K562 (cell line): Measurements from ENCODE around the gene PATJ. TPM values are rescaled to one million over a fixed set of nuclear protein-coding genes. Genes with fewer than 3 reads are reported as not detected.

Source experiments
- CAMTA2 ChIP-seq: fragments of 250-450 bp; sonication (Bioruptor Pico); conservative IDR thresholded peaks from 2 replicates; pipeline ENCODE4 v1.5.1; 2022
- CBFA2T2 ChIP-seq: fragments of 450-650 bp; conservative IDR thresholded peaks from 2 replicates; pipeline ENCODE4 v1.6.1; 2017; ENCODE audit warnings: mild to moderate bottlenecking
- CBFA2T3 ChIP-seq: fragments of 450-650 bp; IDR thresholded peaks from 2 replicates; pipeline ENCODE4 v1.6.1; 2017
- CHCHD3 ChIP-seq: fragments of 250-450 bp; sonication (Bioruptor Pico); IDR thresholded peaks from 2 replicates; pipeline ENCODE4 v2.1.2; 2022; ENCODE audit warnings: mild to moderate bottlenecking
- CXXC5 ChIP-seq: fragments of 250-450 bp; sonication (Bioruptor Pico); IDR thresholded peaks from 2 replicates; pipeline ENCODE4 v1.8.0; 2022; ENCODE audit warnings: inconsistent platforms, mild to moderate bottlenecking, moderate library complexity
- HDAC2 ChIP-seq: fragments of 450-650 bp; IDR thresholded peaks from 2 replicates; pipeline ENCODE4 v1.6.1; 2016; ENCODE audit warnings: mild to moderate bottlenecking
- HDGF ChIP-seq: fragments of 450-650 bp; IDR thresholded peaks from 2 replicates; pipeline ENCODE4 v1.6.1; 2016
- HNRNPL ChIP-seq: fragments of 200-400 bp; formaldehyde crosslinking; IDR thresholded peaks from 2 replicates; pipeline ENCODE4 v1.6.1; 2017; ENCODE audit warnings: low read depth, mild to moderate bottlenecking, low read length
- SREBF2 ChIP-seq: sonication (generic); formaldehyde crosslinking; IDR thresholded peaks from 2 replicates; pipeline ENCODE4 v1.4.0; 2020; ENCODE audit warnings: mild to moderate bottlenecking, missing genetic modification reagents
- TEAD1 ChIP-seq, 2 experiments: fragments of 450-650 bp in 1 of 2; sonication (generic) in 1 of 2; formaldehyde crosslinking; IDR thresholded peaks; 2 replicates each; pipeline versions ENCODE4 v1.4.0 to v1.8.0; 2020 to 2022; ENCODE audit warnings: mild to moderate bottlenecking in 2 of 2, missing genetic modification reagents in 1 of 2
- ZNF165 ChIP-seq: fragments of 250-450 bp; sonication (Bioruptor Pico); IDR thresholded peaks from 2 replicates; pipeline ENCODE4 v1.4.0; 2020; ENCODE audit warnings: borderline replicate concordance
- ZNF224 ChIP-seq: sonication (generic); formaldehyde crosslinking; IDR thresholded peaks from 2 replicates; pipeline ENCODE4 v1.8.0; 2022; ENCODE audit warnings: mild to moderate bottlenecking, missing genetic modification reagents
- ZNF444 ChIP-seq: fragments of 250-450 bp; sonication (Bioruptor Pico); IDR thresholded peaks from 2 replicates; pipeline ENCODE4 v1.4.0; 2020; ENCODE audit warnings: mild to moderate bottlenecking, moderate library complexity
- ZNF696 ChIP-seq: fragments of 250-450 bp; sonication (Bioruptor Pico); conservative IDR thresholded peaks from 2 replicates; pipeline ENCODE4 v1.4.0; 2020; ENCODE audit warnings: mild to moderate bottlenecking, moderate library complexity
- polyA plus RNA-seq, 8 experiments: library from polyadenylated mRNA; depleted of rRNA in 4 of 8; stranded (reverse) in 5 of 8; unstranded in 3 of 8; fragments of >200 nt; fragmentation: Nextera tagmentation in 2 of 8; fragmentation: Illumina TruSeq in 1 of 8; extraction: Ambion mirVana in 2 of 8; extraction: Trizol in 1 of 8; gene quantifications; 2 replicates each; pipeline versions ENCODE4 v1.2.1 to v1.2.3, GENCODE V29; 2011 to 2014; ENCODE audit warnings: inconsistent platforms in 1 of 8, missing spikeins in 1 of 8
- total RNA-seq, 7 experiments: library from RNA; depleted of rRNA in 6 of 7; stranded (reverse); fragments of >200 nt in 6 of 7; fragmentation: Illumina TruSeq in 2 of 7; extraction: Trizol in 2 of 7; gene quantifications; 2 replicates each; pipeline versions ENCODE4 v1.2.1 to v1.2.3, GENCODE V29; 2011 to 2021; ENCODE audit warnings: low replicate concordance in 1 of 7
- TF ChIP-seq, protein P1 (sequence below), 2 experiments: fragments of 450-650 bp in 1 of 2; sonication (generic) in 1 of 2; formaldehyde crosslinking; conservative IDR thresholded peaks; 2 replicates each; pipeline versions ENCODE4 v1.4.0 to v1.8.1; 2020 to 2022; ENCODE audit warnings: mild to moderate bottlenecking in 1 of 2, missing genetic modification reagents in 1 of 2
- TF ChIP-seq, protein P2 (sequence below), 2 experiments: IDR thresholded peaks; 2 replicates each; pipeline ENCODE4 v1.6.1; 2012; ENCODE audit warnings: improper control_type of control experiment in 2 of 2, low read depth in 2 of 2, low read length in 2 of 2, borderline replicate concordance in 1 of 2
- TF ChIP-seq, protein P3 (sequence below): sonication (generic); formaldehyde crosslinking; IDR thresholded peaks from 2 replicates; pipeline ENCODE4 v1.8.1; 2023; ENCODE audit warnings: mild to moderate bottlenecking, missing genetic modification reagents
- TF ChIP-seq, protein P4 (sequence below): fragments of 250-450 bp; sonication (Bioruptor Pico); IDR thresholded peaks from 2 replicates; pipeline ENCODE4 v1.8.0; 2022; ENCODE audit warnings: moderate library complexity, mild to moderate bottlenecking, inconsistent platforms
- TF ChIP-seq, protein P5 (sequence below): IDR thresholded peaks from 3 replicates; pipeline ENCODE4 v1.6.1; 2011; ENCODE audit warnings: borderline replicate concordance, mild to moderate bottlenecking; ENCODE audit not compliant: insufficient read length, insufficient read depth

The PATJ gene
- total and polyA plus RNA-seq, 9 of the 15 experiments (the other 6 are each of a cell fraction or from before 2014, with no cell fraction given): 0.22 TPM; not detected in 8

DNA sequence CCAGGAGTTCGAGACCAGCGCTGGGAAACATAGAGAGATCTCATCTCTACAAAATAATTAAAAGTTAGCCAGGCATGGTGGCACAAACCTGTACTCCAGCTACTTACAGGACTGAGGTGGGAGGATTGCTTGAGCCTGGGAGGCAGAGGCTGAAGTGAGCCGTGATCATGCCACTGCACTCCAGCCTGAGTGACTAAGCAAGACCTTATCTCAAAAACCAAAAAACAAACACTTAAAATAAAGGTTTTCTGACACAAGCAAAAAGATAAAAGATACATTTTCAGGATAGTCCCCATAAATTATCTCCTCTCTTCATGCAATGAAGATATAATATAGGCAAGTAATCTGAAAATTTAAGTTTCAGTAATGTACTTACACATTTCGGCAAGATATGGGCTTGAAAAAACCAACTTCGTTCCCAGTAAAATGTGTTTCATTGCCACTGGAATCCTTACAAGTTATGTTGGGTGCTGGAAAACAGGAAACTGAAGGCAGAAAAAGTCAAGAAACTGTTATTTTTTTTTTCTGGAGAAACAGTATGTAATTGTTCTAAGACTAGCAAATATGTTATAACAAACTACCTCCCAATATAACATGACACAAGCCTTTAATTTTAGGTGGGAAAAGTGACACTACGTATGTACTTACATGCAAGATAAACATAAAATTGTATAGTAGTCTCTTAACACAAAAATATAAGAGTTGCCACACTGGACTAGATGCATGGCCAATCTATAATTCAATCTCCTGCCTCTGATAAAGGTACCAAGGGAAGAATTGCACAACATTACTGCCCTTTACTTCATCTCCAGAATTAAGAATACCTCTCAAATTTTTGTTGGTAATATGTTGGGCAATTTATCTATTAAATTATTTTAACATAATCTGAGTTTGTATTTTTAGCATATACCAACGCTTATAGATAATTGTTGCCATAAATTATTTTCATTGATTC is 33.0 kb upstream of the PATJ start (continued):
- TF ChIP-seq, protein P1, sequence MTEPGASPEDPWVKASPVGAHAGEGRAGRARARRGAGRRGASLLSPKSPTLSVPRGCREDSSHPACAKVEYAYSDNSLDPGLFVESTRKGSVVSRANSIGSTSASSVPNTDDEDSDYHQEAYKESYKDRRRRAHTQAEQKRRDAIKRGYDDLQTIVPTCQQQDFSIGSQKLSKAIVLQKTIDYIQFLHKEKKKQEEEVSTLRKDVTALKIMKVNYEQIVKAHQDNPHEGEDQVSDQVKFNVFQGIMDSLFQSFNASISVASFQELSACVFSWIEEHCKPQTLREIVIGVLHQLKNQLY (CRISPR knock-in tag; conservative IDR thresholded peaks at IDR 0.05): no peak
- TF ChIP-seq ZNF165 (CRISPR knock-in tag): no peak
- peak in 1 of 2 experiments; percentile 56; a peak in 1 of 4 replicates for TF ChIP-seq TEAD1 (CRISPR knock-in tag; IDR thresholded peaks at IDR 0.05)
- peak; percentile 87 for TF ChIP-seq HDAC2
- TF ChIP-seq, protein P2, sequence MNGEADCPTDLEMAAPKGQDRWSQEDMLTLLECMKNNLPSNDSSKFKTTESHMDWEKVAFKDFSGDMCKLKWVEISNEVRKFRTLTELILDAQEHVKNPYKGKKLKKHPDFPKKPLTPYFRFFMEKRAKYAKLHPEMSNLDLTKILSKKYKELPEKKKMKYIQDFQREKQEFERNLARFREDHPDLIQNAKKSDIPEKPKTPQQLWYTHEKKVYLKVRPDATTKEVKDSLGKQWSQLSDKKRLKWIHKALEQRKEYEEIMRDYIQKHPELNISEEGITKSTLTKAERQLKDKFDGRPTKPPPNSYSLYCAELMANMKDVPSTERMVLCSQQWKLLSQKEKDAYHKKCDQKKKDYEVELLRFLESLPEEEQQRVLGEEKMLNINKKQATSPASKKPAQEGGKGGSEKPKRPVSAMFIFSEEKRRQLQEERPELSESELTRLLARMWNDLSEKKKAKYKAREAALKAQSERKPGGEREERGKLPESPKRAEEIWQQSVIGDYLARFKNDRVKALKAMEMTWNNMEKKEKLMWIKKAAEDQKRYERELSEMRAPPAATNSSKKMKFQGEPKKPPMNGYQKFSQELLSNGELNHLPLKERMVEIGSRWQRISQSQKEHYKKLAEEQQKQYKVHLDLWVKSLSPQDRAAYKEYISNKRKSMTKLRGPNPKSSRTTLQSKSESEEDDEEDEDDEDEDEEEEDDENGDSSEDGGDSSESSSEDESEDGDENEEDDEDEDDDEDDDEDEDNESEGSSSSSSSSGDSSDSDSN (IDR thresholded peaks at IDR 0.05; ENCODE audit: borderline replicate concordance in 1 of 2, low read depth in 2 of 2, low read length in 2 of 2): no peak
- TF ChIP-seq ZNF444 (CRISPR knock-in tag): no peak
- TF ChIP-seq CXXC5 (CRISPR knock-in tag): peak; percentile 10; the same call in 1 of the 2 replicates
- no peak for TF ChIP-seq CAMTA2 (CRISPR knock-in tag)
- no peak for TF ChIP-seq ZNF696 (CRISPR knock-in tag)
- no peak for TF ChIP-seq HNRNPL
- TF ChIP-seq CBFA2T3: peak; percentile 83
- TF ChIP-seq HDGF: no peak
- TF ChIP-seq, protein P3, sequence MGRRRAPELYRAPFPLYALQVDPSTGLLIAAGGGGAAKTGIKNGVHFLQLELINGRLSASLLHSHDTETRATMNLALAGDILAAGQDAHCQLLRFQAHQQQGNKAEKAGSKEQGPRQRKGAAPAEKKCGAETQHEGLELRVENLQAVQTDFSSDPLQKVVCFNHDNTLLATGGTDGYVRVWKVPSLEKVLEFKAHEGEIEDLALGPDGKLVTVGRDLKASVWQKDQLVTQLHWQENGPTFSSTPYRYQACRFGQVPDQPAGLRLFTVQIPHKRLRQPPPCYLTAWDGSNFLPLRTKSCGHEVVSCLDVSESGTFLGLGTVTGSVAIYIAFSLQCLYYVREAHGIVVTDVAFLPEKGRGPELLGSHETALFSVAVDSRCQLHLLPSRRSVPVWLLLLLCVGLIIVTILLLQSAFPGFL (CRISPR knock-in tag): no peak
- no peak for TF ChIP-seq CHCHD3 (CRISPR knock-in tag)
- no peak for TF ChIP-seq SREBF2
- TF ChIP-seq ZNF224: no peak
- TF ChIP-seq, protein P4, sequence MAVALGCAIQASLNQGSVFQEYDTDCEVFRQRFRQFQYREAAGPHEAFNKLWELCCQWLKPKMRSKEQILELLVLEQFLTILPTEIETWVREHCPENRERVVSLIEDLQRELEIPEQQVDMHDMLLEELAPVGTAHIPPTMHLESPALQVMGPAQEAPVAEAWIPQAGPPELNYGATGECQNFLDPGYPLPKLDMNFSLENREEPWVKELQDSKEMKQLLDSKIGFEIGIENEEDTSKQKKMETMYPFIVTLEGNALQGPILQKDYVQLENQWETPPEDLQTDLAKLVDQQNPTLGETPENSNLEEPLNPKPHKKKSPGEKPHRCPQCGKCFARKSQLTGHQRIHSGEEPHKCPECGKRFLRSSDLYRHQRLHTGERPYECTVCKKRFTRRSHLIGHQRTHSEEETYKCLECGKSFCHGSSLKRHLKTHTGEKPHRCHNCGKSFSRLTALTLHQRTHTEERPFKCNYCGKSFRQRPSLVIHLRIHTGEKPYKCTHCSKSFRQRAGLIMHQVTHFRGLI (CRISPR knock-in tag): no peak
- TF ChIP-seq CBFA2T2: peak; percentile 60
- TF ChIP-seq, protein P5, sequence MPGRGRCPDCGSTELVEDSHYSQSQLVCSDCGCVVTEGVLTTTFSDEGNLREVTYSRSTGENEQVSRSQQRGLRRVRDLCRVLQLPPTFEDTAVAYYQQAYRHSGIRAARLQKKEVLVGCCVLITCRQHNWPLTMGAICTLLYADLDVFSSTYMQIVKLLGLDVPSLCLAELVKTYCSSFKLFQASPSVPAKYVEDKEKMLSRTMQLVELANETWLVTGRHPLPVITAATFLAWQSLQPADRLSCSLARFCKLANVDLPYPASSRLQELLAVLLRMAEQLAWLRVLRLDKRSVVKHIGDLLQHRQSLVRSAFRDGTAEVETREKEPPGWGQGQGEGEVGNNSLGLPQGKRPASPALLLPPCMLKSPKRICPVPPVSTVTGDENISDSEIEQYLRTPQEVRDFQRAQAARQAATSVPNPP: no peak
